Aorta (tissue), 5 donors: ENCODE measurements around the gene ARHGEF3. TPM values are rescaled to one million over a fixed set of nuclear protein-coding genes. Genes with fewer than 3 reads are reported as not detected.

Experiments used
- ATAC-seq: fragments of 200-7000 bp; cut with Tn5 transposase; one replicate; pipeline ENCODE4 v1.9.1; 2022; ENCODE audit warnings: moderate library complexity; ENCODE audit not compliant: low FRiP score
- DNase-seq, 2 donors: peaks; one replicate each; pipeline ENCODE4 v3.0.0-alpha.2; 2020
- H3K27ac ChIP-seq, 2 donors: one replicate each; pipeline ENCODE4 v1.5.1; 2013; ENCODE audit warnings: low read length in 2 of 2, mild to moderate bottlenecking in 2 of 2, moderate library complexity in 2 of 2, control low read depth in 1 of 2, inconsistent platforms in 1 of 2, low read depth in 1 of 2
- H3K27me3 ChIP-seq, 2 donors: one replicate each; pipeline ENCODE4 v1.6.1; 2013; ENCODE audit warnings: control low read depth in 1 of 2, low read length in 1 of 2, mild to moderate bottlenecking in 1 of 2, moderate library complexity in 1 of 2; ENCODE audit not compliant: insufficient read depth in 2 of 2, control insufficient read depth in 1 of 2
- H3K36me3 ChIP-seq, 2 donors: one replicate each; pipeline ENCODE4 v1.6.1; 2013; ENCODE audit warnings: control low read depth in 1 of 2, low read length in 1 of 2, mild to moderate bottlenecking in 1 of 2; ENCODE audit not compliant: insufficient read depth in 2 of 2, control insufficient read depth in 1 of 2
- H3K4me1 ChIP-seq, 2 donors: one replicate each; pipeline ENCODE4 v1.6.1; 2013; ENCODE audit warnings: low read length in 2 of 2, control low read depth in 1 of 2, mild to moderate bottlenecking in 1 of 2, moderate library complexity in 1 of 2; ENCODE audit not compliant: insufficient read depth in 2 of 2, control insufficient read depth in 1 of 2
- H3K4me3 ChIP-seq, 2 donors: one replicate each; pipeline ENCODE4 v1.5.1; 2013; ENCODE audit warnings: low read length in 2 of 2, control low read depth in 1 of 2, mild to moderate bottlenecking in 1 of 2
- H3K9me3 ChIP-seq: one replicate; pipeline ENCODE4 v1.6.1; 2013; ENCODE audit warnings: mild to moderate bottlenecking, low read length; ENCODE audit not compliant: control insufficient read depth
- WGBS, 2 donors: extraction: QIAGEN DNeasy Blood & Tissue Kit; methylation state at CpG; one replicate each; pipeline ENCODE4 v1.1.7; 2013; 5-methylcytosine and 5-hydroxymethylcytosine counted together
- intact Hi-C, 2 donors: fragments of 100-400 bp; cut with DNase I; formaldehyde crosslinking; loops; one replicate each; pipeline versions ENCODE4 v1.14.2 to v1.15.0; 2022
- polyA plus RNA-seq, 2 donors: library from polyadenylated mRNA; stranded (reverse); fragments of 200-250 nt; gene quantifications; one replicate each; pipeline ENCODE4 v1.2.3, GENCODE V29; 2013
- total RNA-seq, 2 donors: library from RNA; stranded (reverse); fragmentation: NEBNext Ultra II Directional; extraction: Animal tissue kit (Norgen Biotek cat#: 25700); gene quantifications; one replicate each; pipeline ENCODE4 v1.2.1, GENCODE V29; 2021
- donor health status: healthy with polysubstance abuse.
- donor health status: Bipolar disorder and iron deficiency.
- donor health status: DM: no; HTN: no; CAD: no.
- donor health status: DM: no; HTN: no; CAD: no.
- donor health status: DM: yes; HTN: yes; CAD: no.

The ARHGEF3 gene
- total and polyA plus RNA-seq, 4 donors, result 1.6 to 41.6 (median 9.9) TPM

DNA sequence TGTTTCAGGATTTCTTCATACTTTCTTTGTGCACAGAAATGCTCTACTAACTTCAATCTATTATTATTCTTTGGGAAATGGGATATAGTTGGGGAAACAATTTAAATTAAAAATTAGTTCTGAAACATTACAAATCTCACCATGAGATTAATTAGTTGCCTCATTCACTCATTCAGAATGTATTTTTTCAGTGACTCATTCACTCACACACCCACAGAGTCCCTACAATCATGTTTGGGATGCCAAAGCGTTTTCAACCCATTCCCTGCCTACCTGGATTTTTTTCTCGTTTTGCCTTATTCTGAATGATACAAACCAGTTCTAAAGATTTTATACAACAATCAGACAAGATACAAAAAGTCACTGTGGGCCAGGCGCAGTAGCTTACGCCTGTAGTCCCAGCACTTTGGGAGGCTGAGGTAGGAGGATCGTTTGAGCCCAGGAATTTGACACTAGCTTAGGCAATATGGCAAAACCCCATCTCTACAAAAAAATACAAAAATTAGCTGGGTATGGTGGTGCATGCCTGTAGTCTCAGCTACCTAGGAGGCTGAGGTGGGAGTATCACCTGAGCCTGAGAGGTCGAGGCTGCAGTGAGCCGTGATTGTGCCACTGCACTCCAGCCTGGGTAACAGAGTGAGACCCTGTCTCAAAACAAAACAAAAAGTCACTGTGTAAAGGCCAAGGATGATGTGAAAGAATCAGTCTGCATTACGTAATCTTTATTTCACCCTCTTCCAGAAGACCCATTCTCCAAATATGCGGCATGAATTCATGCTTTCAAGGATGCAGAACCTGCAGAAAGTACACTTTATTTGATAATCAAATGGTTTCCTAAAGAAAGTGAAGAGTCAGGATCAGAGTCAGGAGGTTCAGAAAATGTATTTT lies 34.8 kb upstream of the ARHGEF3 start:
- H3K9me3 ChIP-seq, result no peaks in the 10 kb centered on the region
- H3K27ac ChIP-seq, result no peak overlapping the region
- no peaks in the 10 kb centered on the region for H3K27me3 ChIP-seq
- no peak for ATAC-seq
- H3K36me3 ChIP-seq, result no peaks in the 10 kb centered on the region
- H3K4me1 ChIP-seq, result no peaks in the 10 kb centered on the region
- WGBS, 2 donors, result 81 to 84% methylated on average over 9 of the region's 9 CpGs
- intact Hi-C loops, result no loop called here
- no peak overlapping the region for H3K4me3 ChIP-seq
- no peak for DNase-seq

DNA sequence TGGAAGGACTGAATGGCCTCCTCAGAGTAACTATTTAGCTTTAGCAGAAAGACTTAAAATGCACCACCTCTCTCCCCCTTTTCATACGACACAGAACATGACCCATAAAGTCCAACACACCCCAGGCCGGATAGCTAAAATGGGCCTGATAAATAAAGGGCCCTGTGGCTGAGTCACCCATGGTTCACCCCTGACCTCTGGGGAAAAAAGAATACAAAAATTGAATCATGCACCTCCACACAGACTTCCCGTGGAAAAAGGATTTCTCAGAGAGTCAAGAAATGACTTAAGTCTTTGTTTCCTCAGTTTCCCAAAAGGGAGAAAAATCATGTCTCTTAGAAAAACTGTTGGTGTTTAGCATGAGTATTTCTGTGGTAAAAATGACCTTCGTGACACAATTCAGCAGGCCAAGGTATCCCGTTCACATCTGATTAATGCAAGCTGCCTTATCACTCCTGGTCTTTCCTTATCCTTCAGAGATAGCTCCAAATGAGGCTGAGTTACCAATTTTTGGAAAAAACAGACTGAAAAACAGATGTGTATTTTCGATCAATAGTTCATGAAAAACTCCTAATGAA lies 34.0 kb upstream of the ARHGEF3 start:
- Histone ChIP-seq H3K27me3 (no peaks in the 10 kb centered on the region), H3K36me3 (no peaks in the 10 kb centered on the region), H3K9me3 (no peaks in the 10 kb centered on the region), H3K4me3 (no peak overlapping the region), H3K27ac (no peak overlapping the region), H3K4me1 (no peaks in the 10 kb centered on the region)
- intact Hi-C loops, result no loop called here
- WGBS, 2 donors, result 89 to 92% methylated on average over 6 of the region's 6 CpGs
- DNase-seq (no peak), ATAC-seq (no peak)

DNA sequence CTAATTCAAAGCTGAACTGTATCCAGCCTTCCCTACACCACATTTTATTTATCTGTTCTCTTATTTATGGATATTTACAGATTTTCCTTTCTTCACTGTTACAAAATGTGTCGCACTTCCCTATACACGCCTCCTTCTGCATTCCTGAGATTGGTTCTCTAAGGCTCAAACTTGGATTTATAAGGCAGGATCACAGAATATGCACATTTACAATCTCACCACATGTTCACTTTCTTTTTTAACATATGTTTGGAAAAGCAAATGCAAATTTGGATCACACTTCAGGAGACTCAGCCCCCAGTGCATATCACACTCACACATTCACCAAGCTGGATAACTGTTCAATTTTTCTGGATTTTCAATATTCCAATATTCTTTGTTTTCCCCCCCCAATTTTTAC lies 31.8 kb upstream of the ARHGEF3 start:
- ATAC-seq, result no peak
- no peaks in the 10 kb centered on the region for H3K27me3 ChIP-seq
- no peaks in the 10 kb centered on the region for H3K36me3 ChIP-seq
- WGBS, 2 donors, result 85 to 96% methylated on average over 2 of the region's 2 CpGs
- intact Hi-C loops, result no loop called here
- no peak overlapping the region for H3K27ac ChIP-seq
- DNase-seq, result no peak
- H3K9me3 ChIP-seq, result no peaks in the 10 kb centered on the region
- no peaks in the 10 kb centered on the region for H3K4me1 ChIP-seq
- no peak overlapping the region for H3K4me3 ChIP-seq

DNA sequence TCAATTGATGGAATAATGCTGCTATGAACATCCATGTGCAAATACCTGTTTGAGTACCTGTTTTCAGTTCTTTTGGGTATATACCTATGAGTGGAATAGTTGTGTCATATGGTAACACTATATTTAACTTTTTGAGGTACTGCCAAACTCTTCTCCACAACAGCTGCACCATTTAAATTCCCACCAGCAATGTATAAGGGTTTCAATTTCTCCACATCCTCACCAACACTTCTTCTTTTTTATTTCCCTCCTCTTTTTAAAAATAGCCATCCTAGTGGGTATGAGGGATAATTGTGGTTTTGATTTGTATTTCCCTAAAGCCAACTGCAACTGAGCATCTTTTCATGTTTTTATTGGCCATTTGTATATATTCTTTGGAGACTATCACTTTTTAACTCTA lies 31.3 kb upstream of the ARHGEF3 start:
- intact Hi-C loops, result no loop called here
- DNase-seq, result no peak
- Histone ChIP-seq H3K36me3 (no peaks in the 10 kb centered on the region), H3K27ac (no peak overlapping the region), H3K27me3 (no peaks in the 10 kb centered on the region), H3K4me1 (no peaks in the 10 kb centered on the region), H3K4me3 (no peak overlapping the region), H3K9me3 (no peaks in the 10 kb centered on the region)
- ATAC-seq, result no peak

DNA sequence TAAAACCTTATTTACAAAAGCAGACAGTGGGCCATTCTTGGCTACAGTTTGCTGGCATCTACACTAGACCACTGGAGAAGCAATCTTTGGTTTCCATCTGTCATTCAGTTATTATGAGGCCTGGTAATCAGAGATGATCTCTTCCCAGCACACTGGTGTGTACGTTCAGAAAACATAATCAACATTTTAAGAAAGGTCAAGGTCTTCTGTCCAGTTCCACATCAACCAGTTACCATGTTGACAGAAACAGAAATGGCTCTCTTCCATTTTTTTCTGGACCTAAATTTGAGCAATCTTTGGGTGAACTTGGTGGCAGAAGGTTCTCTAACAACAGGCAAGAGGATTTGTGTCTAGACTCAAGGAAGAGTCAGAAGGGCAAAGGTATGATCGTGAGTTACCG lies 29.8 kb upstream of the ARHGEF3 start:
- Histone ChIP-seq H3K4me1 (no peaks in the 10 kb centered on the region), H3K36me3 (no peaks in the 10 kb centered on the region), H3K27me3 (no peaks in the 10 kb centered on the region), H3K27ac (no peak overlapping the region), H3K4me3 (no peak overlapping the region), H3K9me3 (no peaks in the 10 kb centered on the region)
- WGBS, 2 donors, result 89 to 94% methylated on average over 3 of the region's 3 CpGs
- ATAC-seq (no peak), DNase-seq (no peak)
- intact Hi-C loops, result no loop called here

DNA sequence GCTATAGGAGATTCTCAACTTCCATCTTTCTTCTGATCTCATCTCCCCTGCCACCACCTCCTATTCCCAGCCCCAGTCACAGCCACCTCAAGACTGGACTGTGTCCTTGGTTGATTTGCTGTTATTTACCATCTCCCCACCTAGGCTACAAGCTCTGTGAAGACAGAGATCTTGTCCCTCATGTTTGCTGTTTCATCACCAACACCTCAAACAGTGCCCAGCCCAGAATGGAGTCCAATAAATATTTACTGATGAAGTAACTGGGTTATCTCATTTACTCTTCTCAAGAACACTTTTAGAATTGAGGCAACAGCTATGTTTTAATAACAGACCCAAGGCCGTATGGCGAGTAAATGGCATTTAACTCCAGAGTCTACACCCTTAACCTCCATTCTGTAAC lies 29.1 kb upstream of the ARHGEF3 start:
- no peaks in the 10 kb centered on the region for H3K9me3 ChIP-seq
- no peak overlapping the region for H3K27ac ChIP-seq
- no peak overlapping the region for H3K4me3 ChIP-seq
- H3K4me1 ChIP-seq, result no peaks in the 10 kb centered on the region
- no peaks in the 10 kb centered on the region for H3K36me3 ChIP-seq
- DNase-seq (no peak), ATAC-seq (no peak)
- intact Hi-C loops, result no loop called here
- 91 to 92% methylated on average over 2 of the region's 2 CpGs for WGBS, 2 donors
- no peaks in the 10 kb centered on the region for H3K27me3 ChIP-seq

DNA sequence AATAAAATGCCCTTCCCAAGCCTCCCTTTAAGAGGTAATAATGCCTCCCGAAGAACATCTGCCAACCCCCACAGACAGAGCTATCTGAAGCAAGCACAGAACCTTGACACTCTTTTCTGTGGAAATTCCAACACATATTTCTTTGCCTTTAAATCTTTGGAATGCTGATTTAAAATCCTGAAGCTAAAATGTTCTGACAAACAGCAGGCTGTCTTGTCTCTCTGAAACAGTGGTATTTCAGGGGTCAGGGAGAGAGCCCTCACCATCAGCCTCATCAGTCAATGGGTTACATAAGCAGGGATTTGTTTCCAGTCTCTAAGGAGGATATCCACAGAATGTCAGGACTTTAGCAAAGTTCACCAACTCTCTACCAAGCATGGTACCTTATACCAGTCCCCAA lies 27.8 kb upstream of the ARHGEF3 start:
- Histone ChIP-seq H3K9me3 (no peaks in the 10 kb centered on the region), H3K4me1 (no peaks in the 10 kb centered on the region), H3K27ac (no peak overlapping the region), H3K27me3 (no peaks in the 10 kb centered on the region), H3K4me3 (no peak overlapping the region), H3K36me3 (no peaks in the 10 kb centered on the region)
- 42 to 59% methylated on average over 1 of the region's 1 CpG for WGBS, 2 donors
- DNase-seq, result no peak
- intact Hi-C loops, result no loop called here
- ATAC-seq, result no peak

DNA sequence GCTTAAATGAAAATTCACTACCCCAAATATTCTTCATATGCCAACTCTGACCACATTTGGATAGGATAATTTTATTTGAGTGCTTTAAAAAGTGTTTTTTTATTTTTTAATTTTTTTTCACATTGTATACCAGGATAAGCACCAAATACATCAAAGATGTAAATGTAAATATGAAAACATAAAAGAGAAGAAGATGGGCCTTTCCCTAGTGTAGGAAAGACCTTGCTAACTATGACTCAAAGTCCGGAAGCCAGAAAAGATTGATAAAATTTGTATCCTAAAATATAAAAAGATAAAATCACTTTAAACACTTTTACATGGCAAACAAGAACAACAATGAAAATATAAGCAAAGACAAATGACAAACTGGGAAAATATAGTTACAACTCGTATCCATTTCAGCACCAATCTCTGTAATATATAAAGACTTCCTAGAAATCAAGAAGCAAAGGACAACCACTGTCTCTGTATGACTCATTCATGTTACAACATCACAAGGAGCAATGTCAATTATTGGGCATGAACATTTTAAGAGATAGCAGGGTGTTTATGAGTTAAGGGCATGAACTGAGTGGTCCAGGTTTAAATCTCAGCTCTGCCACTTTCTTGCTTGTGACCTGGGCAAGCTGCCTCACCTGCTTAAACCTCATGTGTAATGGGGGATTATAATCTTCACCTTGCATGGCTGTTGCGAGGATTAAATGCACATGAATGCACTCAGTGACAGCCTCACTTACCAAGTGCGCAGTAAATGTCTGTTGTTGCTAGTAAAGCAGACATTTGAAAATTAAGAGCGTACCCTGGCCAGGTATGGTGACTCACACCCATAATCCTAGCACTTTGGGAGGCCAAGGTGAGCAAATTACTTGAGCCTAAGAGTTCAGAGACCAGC lies 25.3 kb upstream of the ARHGEF3 start:
- Histone ChIP-seq H3K4me3 (no peak overlapping the region), H3K27ac (no peak overlapping the region), H3K27me3 (no peaks in the 10 kb centered on the region), H3K4me1 (no peaks in the 10 kb centered on the region), H3K9me3 (no peaks in the 10 kb centered on the region), H3K36me3 (no peaks in the 10 kb centered on the region)
- 91 to 95% methylated on average over 5 of the region's 5 CpGs for WGBS, 2 donors
- DNase-seq (no peak), ATAC-seq (no peak)
- intact Hi-C loops, result no loop called here
